H9 (cell line): Measurements from ENCODE around the gene CDYL. TPM values are rescaled to one million over a fixed set of nuclear protein-coding genes. Genes with fewer than 3 reads are reported as not detected.

Experiments
- DNase-seq: peaks from one replicate; pipeline ENCODE4 v3.0.0-alpha.2; 2017
- H2AFZ ChIP-seq: one replicate; pipeline ENCODE4 v1.6.1; 2013; ENCODE audit warnings: mild to moderate bottlenecking, low read length, control low read depth, moderate library complexity
- H2AK5ac ChIP-seq: 2 replicates; pipeline ENCODE4 v1.6.1; 2013; ENCODE audit warnings: low read length, control low read depth, mixed read lengths; ENCODE audit not compliant: insufficient read length
- H2BK120ac ChIP-seq: one replicate; pipeline ENCODE4 v1.6.1; 2013; ENCODE audit warnings: low read depth, mild to moderate bottlenecking, low read length, control low read depth, inconsistent platforms; ENCODE audit not compliant: poor library complexity, severe bottlenecking
- H2BK12ac ChIP-seq: 2 replicates; pipeline ENCODE4 v1.6.1; 2013; ENCODE audit warnings: low read length, control low read depth, mixed read lengths, low read depth; ENCODE audit not compliant: insufficient read length
- H2BK15ac ChIP-seq: 2 replicates; pipeline ENCODE4 v1.6.1; 2013; ENCODE audit warnings: low read depth, low read length, control low read depth
- H2BK20ac ChIP-seq: one replicate; pipeline ENCODE4 v1.6.1; 2013; ENCODE audit warnings: low read depth, mild to moderate bottlenecking, low read length, control low read depth, inconsistent platforms; ENCODE audit not compliant: poor library complexity, severe bottlenecking
- H2BK5ac ChIP-seq: 2 replicates; pipeline ENCODE4 v1.6.1; 2013; ENCODE audit warnings: low read length, control low read depth, mixed read lengths; ENCODE audit not compliant: insufficient read length
- H3K14ac ChIP-seq: 2 replicates; pipeline ENCODE4 v1.6.1; 2013; ENCODE audit warnings: low read length, control low read depth; ENCODE audit not compliant: insufficient read depth
- H3K18ac ChIP-seq: 2 replicates; pipeline ENCODE4 v1.6.1; 2013; ENCODE audit warnings: low read depth, mild to moderate bottlenecking, mixed read lengths, low read length, control low read depth; ENCODE audit not compliant: insufficient read length
- H3K23ac ChIP-seq: 2 replicates; pipeline ENCODE4 v1.6.1; 2013; ENCODE audit warnings: low read length, control low read depth, mixed read lengths, low read depth; ENCODE audit not compliant: insufficient read length
- H3K23me2 ChIP-seq: 2 replicates; pipeline ENCODE4 v1.6.1; 2013; ENCODE audit warnings: low read depth, mild to moderate bottlenecking, mixed read lengths, low read length, control low read depth; ENCODE audit not compliant: insufficient read length, poor library complexity, severe bottlenecking
- H3K27ac ChIP-seq: 2 replicates; pipeline ENCODE4 v1.5.1; 2013; ENCODE audit warnings: low read length, control low read depth, mixed read lengths, low read depth; ENCODE audit not compliant: insufficient read length
- H3K27me3 ChIP-seq: 2 replicates; pipeline ENCODE4 v1.6.1; 2013; ENCODE audit warnings: low read length, control low read depth, inconsistent platforms; ENCODE audit not compliant: insufficient read depth
- H3K4ac ChIP-seq: 2 replicates; pipeline ENCODE4 v1.6.1; 2013; ENCODE audit warnings: low read depth, mild to moderate bottlenecking, control low read depth, inconsistent platforms, low read length, moderate library complexity
- H3K4me1 ChIP-seq: 2 replicates; pipeline ENCODE4 v1.6.1; 2013; ENCODE audit warnings: low read length, control low read depth, inconsistent platforms; ENCODE audit not compliant: insufficient read depth
- H3K4me2 ChIP-seq: 2 replicates; pipeline ENCODE4 v1.6.1; 2013; ENCODE audit warnings: low read length, control low read depth, mixed read lengths; ENCODE audit not compliant: insufficient read length, insufficient read depth
- H3K56ac ChIP-seq: 2 replicates; pipeline ENCODE4 v1.6.1; 2013; ENCODE audit warnings: low read depth, mild to moderate bottlenecking, mixed read lengths, low read length, control low read depth; ENCODE audit not compliant: insufficient read length
- H3K79me1 ChIP-seq: 2 replicates; pipeline ENCODE4 v1.6.1; 2013; ENCODE audit warnings: low read depth, mild to moderate bottlenecking, moderate library complexity, low read length, control low read depth, inconsistent platforms; ENCODE audit not compliant: insufficient read depth, poor library complexity, severe bottlenecking
- H3K79me2 ChIP-seq: 2 replicates; pipeline ENCODE4 v1.6.1; 2013; ENCODE audit warnings: low read length, control low read depth, inconsistent platforms; ENCODE audit not compliant: insufficient read depth
- H3K9ac ChIP-seq: 2 replicates; pipeline ENCODE4 v1.6.1; 2013; ENCODE audit warnings: low read length, control low read depth, mixed read lengths; ENCODE audit not compliant: insufficient read length; ENCODE audit errors: extremely low read depth
- H3K9me3 ChIP-seq: one replicate; pipeline ENCODE4 v1.6.1; 2013; ENCODE audit warnings: low read depth, low read length, inconsistent platforms; ENCODE audit not compliant: control insufficient read depth
- H3T11ph ChIP-seq: one replicate; pipeline ENCODE4 v1.6.1; 2013; ENCODE audit warnings: mild to moderate bottlenecking, low read length, control low read depth, inconsistent platforms
- H4K20me1 ChIP-seq: one replicate; pipeline ENCODE4 v1.6.1; 2013; ENCODE audit not compliant: control insufficient read depth, insufficient read length, insufficient read depth
- H4K5ac ChIP-seq: 2 replicates; pipeline ENCODE4 v1.6.1; 2013; ENCODE audit warnings: low read depth, mild to moderate bottlenecking, mixed read lengths, low read length, control low read depth; ENCODE audit not compliant: insufficient read length
- H4K8ac ChIP-seq: replicated peaks from 2 replicates; pipeline ENCODE4 v1.6.1; 2013; ENCODE audit warnings: low read length, control low read depth, mixed read lengths, low read depth; ENCODE audit not compliant: insufficient read length
- H4K91ac ChIP-seq: 2 replicates; pipeline ENCODE4 v1.6.1; 2013; ENCODE audit warnings: low read depth, mild to moderate bottlenecking, moderate library complexity, mixed read lengths, low read length, control low read depth; ENCODE audit not compliant: insufficient read length
- H3K27ac Mint-ChIP-seq, 3 experiments: 2 replicates in 2 of 3; 3 replicates in 1 of 3; pipeline ENCODE4 v1.8.0; 2020 to 2021; ENCODE audit warnings: mixed read lengths in 3 of 3, mild to moderate bottlenecking in 1 of 3, moderate library complexity in 1 of 3
- H3K27me3 Mint-ChIP-seq: 2 replicates; pipeline ENCODE4 v1.8.0; 2021; ENCODE audit warnings: low read depth, mild to moderate bottlenecking, moderate library complexity, mixed read lengths
- H3K36me3 Mint-ChIP-seq, 3 experiments: 2 replicates in 2 of 3; 3 replicates in 1 of 3; pipeline ENCODE4 v1.8.0; 2020 to 2021; ENCODE audit warnings: low read depth in 3 of 3, mixed read lengths in 3 of 3; ENCODE audit not compliant: insufficient read depth in 1 of 3
- H3K4me1 Mint-ChIP-seq, 2 experiments: 2 replicates each; pipeline ENCODE4 v1.8.0; 2020; ENCODE audit warnings: mixed read lengths in 2 of 2
- H3K4me3 Mint-ChIP-seq, 2 experiments: 2 replicates in 1 of 2; 3 replicates in 1 of 2; pipeline ENCODE4 v1.8.0; 2020 to 2021; ENCODE audit warnings: mild to moderate bottlenecking in 2 of 2, mixed read lengths in 2 of 2, moderate library complexity in 1 of 2
- H3K9me3 Mint-ChIP-seq, 2 experiments: 2 replicates in 1 of 2; 3 replicates in 1 of 2; pipeline ENCODE4 v1.8.0; 2020; ENCODE audit warnings: mild to moderate bottlenecking in 2 of 2, mixed read lengths in 2 of 2, moderate library complexity in 1 of 2
- CTCF ChIP-seq: fragments of 200-600 bp; sonication (generic); conservative IDR thresholded peaks from 3 replicates; pipeline ENCODE4 v1.8.0; 2021; ENCODE audit warnings: antibody characterized with exemption, mild to moderate bottlenecking
- WGBS: extraction: QIAGEN DNeasy Blood & Tissue Kit; methylation state at CpG from one replicate; pipeline ENCODE4 v1.1.7; 2013; ENCODE audit warnings: missing lambda C conversion rate, low lambda C conversion rate, mixed read lengths; ENCODE audit not compliant: insufficient read length; ENCODE audit errors: extremely low coverage; 5-methylcytosine and 5-hydroxymethylcytosine counted together
- total RNA-seq: library from RNA; stranded (reverse); gene quantifications from 2 replicates; pipeline ENCODE4 v1.2.1, GENCODE V29; 2021

Gene CDYL
- total RNA-seq, 1 experiment from 2014 or later, result 95.0 TPM

GRCh38 chr6:4947716-4948115 lies 171.5 kb downstream of the CDYL start:
- no peak overlapping the region for H3K9ac ChIP-seq
- no peak overlapping the region for H4K91ac ChIP-seq
- no peak overlapping the region for H2BK20ac ChIP-seq
- WGBS, result no CpG with 5 or more reads among the region's 13 CpGs
- H2BK12ac ChIP-seq, result no peak overlapping the region
- no peak overlapping the region for H3K18ac ChIP-seq
- Mint-ChIP-seq H3K9me3 (no peaks in the 10 kb centered on the region), H3K36me3 (peaks cover 50 to 77% (median 70%) of the 10 kb centered on the region in 3 experiments), H3K4me1 (peaks cover 50 to 54% of the 10 kb centered on the region in 2 experiments), H3K4me3 (no peak overlapping the region), H3K27me3 (no peaks in the 10 kb centered on the region; the same call in 1 of the 2 replicates), H3K27ac (peak overlapping the region in 2 of 3 experiments; percentile 57 to 74; a peak in 1 of 7 replicates)
- H3K9me3 ChIP-seq, result no peaks in the 10 kb centered on the region
- H3K27me3 ChIP-seq, result no peaks in the 10 kb centered on the region
- H3K27ac ChIP-seq, result no peak overlapping the region
- no peak overlapping the region; the same call in 1 of the 2 replicates for H3K14ac ChIP-seq
- no peak overlapping the region for H2AFZ ChIP-seq
- H3T11ph ChIP-seq, result no peak overlapping the region
- H3K79me2 ChIP-seq, result no peaks in the 10 kb centered on the region; the same call in 1 of the 2 replicates
- H3K4me1 ChIP-seq, result peaks cover 4% of the 10 kb centered on the region; the same call in 1 of the 2 replicates
- H3K23ac ChIP-seq, result no peak overlapping the region
- H4K20me1 ChIP-seq, result peaks cover 2% of the 10 kb centered on the region
- peaks cover 2% of the 10 kb centered on the region for H3K79me1 ChIP-seq
- H2BK5ac ChIP-seq, result no peak overlapping the region
- H3K56ac ChIP-seq, result no peak overlapping the region
- H2BK15ac ChIP-seq, result no peak overlapping the region
- no peak overlapping the region for H2BK120ac ChIP-seq
- H3K4ac ChIP-seq, result no peak overlapping the region
- no peak overlapping the region for H3K4me2 ChIP-seq
- no peak overlapping the region for H4K5ac ChIP-seq
- H2AK5ac ChIP-seq, result no peak overlapping the region
- no peak for DNase-seq
- no peak for TF ChIP-seq CTCF
- no peak overlapping the region for H4K8ac ChIP-seq
- no peaks in the 10 kb centered on the region for H3K23me2 ChIP-seq
